CD14-positive monocyte (primary cell): Measurements from ENCODE around the gene MSN. TPM values are rescaled to one million over a fixed set of nuclear protein-coding genes. Genes with fewer than 3 reads are reported as not detected.
"Not testable (repeated sequence)": the region's sequence is repeated elsewhere in the genome, so short reads cannot be mapped to it uniquely, and the experiment has no call there.

ENCODE experiments used
- DNase-seq, 3 donors: peaks; one replicate each; pipeline ENCODE4 v3.0.0-alpha.2; 2011 to 2022
- H2AFZ ChIP-seq: 2 replicates; pipeline ENCODE4 v1.6.0; 2012; ENCODE audit warnings: mild to moderate bottlenecking, low read depth, low read length, inconsistent platforms; ENCODE audit not compliant: insufficient read depth, poor library complexity, severe bottlenecking
- H3K27ac ChIP-seq, 2 donors: 1 replicate in 1 of 2; 2 replicates in 1 of 2; pipeline ENCODE4 v1.5.1; 2012 to 2013; ENCODE audit warnings: low read length in 2 of 2, control low read depth in 1 of 2, inconsistent platforms in 1 of 2, low read depth in 1 of 2, mild to moderate bottlenecking in 1 of 2
- H3K27me3 ChIP-seq, 2 donors: one replicate each; pipeline versions ENCODE4 v1.6.0 to v1.6.1; 2011 to 2013; ENCODE audit warnings: low read length in 2 of 2; ENCODE audit not compliant: control insufficient read depth in 2 of 2, insufficient read depth in 2 of 2
- H3K36me3 ChIP-seq, 2 donors: replicated peaks in 1 of 2; 1 replicate in 1 of 2; 2 replicates in 1 of 2; pipeline versions ENCODE4 v1.5.1 to v1.6.1; 2012 to 2013; ENCODE audit warnings: low read length in 2 of 2, control low read depth in 1 of 2, inconsistent platforms in 1 of 2, mild to moderate bottlenecking in 1 of 2; ENCODE audit not compliant: insufficient read depth in 2 of 2, control insufficient read depth in 1 of 2
- H3K4me1 ChIP-seq, 2 donors: 1 replicate in 1 of 2; 2 replicates in 1 of 2; pipeline versions ENCODE4 v1.5.1 to v1.6.1; 2012 to 2013; ENCODE audit warnings: low read length in 2 of 2, control low read depth in 1 of 2, inconsistent platforms in 1 of 2, mild to moderate bottlenecking in 1 of 2, moderate library complexity in 1 of 2; ENCODE audit not compliant: insufficient read depth in 2 of 2, control insufficient read depth in 1 of 2
- H3K4me2 ChIP-seq: replicated peaks from 2 replicates; pipeline ENCODE3; 2012; ENCODE audit warnings: low read length, moderate library complexity, mild to moderate bottlenecking; ENCODE audit not compliant: poor library complexity, severe bottlenecking; ENCODE audit errors: extremely low read depth
- H3K4me3 ChIP-seq, 3 experiments: fragments of 200-600 bp in 1 of 3; sonication (generic) in 1 of 3; replicated peaks in 1 of 3; 1 replicate in 2 of 3; 2 replicates in 1 of 3; pipeline ENCODE4 v1.5.1; 2011 to 2013; ENCODE audit warnings: low read length in 3 of 3, mild to moderate bottlenecking in 3 of 3, control low read depth in 2 of 3, low read depth in 2 of 3, inconsistent platforms in 1 of 3, moderate library complexity in 1 of 3
- H3K79me2 ChIP-seq: 2 replicates; pipeline ENCODE4 v1.6.0; 2012; ENCODE audit warnings: mild to moderate bottlenecking, control low read depth, inconsistent platforms, low read length, moderate library complexity; ENCODE audit not compliant: insufficient read depth
- H3K9ac ChIP-seq: 2 replicates; pipeline ENCODE4 v1.6.0; 2017; ENCODE audit warnings: low read length, mild to moderate bottlenecking; ENCODE audit not compliant: insufficient read depth, poor library complexity, severe bottlenecking
- H3K9me3 ChIP-seq, 2 donors: replicated peaks in 1 of 2; 1 replicate in 1 of 2; 2 replicates in 1 of 2; pipeline versions ENCODE4 v1.5.1 to v1.6.1; 2012 to 2013; ENCODE audit warnings: low read length in 2 of 2, control low read depth in 1 of 2; ENCODE audit not compliant: control insufficient read depth in 1 of 2, insufficient read depth in 1 of 2
- H4K20me1 ChIP-seq: 2 replicates; pipeline ENCODE4 v1.6.0; 2012; ENCODE audit warnings: mild to moderate bottlenecking, low read length, control low read depth, moderate library complexity; ENCODE audit not compliant: insufficient read depth
- H3K27ac Mint-ChIP-seq, 7 donors: one replicate each; pipeline ENCODE4 v1.8.0; 2020; ENCODE audit warnings: mild to moderate bottlenecking in 7 of 7, mixed read lengths in 7 of 7, moderate library complexity in 6 of 7, inconsistent platforms in 2 of 7
- H3K27me3 Mint-ChIP-seq, 3 donors: one replicate each; pipeline ENCODE4 v1.8.0; 2021 to 2022; ENCODE audit warnings: low read depth in 3 of 3, mild to moderate bottlenecking in 3 of 3, mixed read lengths in 3 of 3, moderate library complexity in 3 of 3, inconsistent platforms in 1 of 3
- H3K36me3 Mint-ChIP-seq, 2 donors: one replicate each; pipeline ENCODE4 v1.8.0; 2020; ENCODE audit warnings: mixed read lengths in 2 of 2, inconsistent platforms in 1 of 2, mild to moderate bottlenecking in 1 of 2
- H3K4me1 Mint-ChIP-seq: one replicate; pipeline ENCODE4 v1.8.0; 2020; ENCODE audit warnings: mild to moderate bottlenecking, mixed read lengths
- H3K4me3 Mint-ChIP-seq, 2 donors: one replicate each; pipeline ENCODE4 v1.8.0; 2020; ENCODE audit warnings: mild to moderate bottlenecking in 2 of 2, mixed read lengths in 2 of 2, moderate library complexity in 1 of 2
- H3K9me3 Mint-ChIP-seq, 7 donors: one replicate each; pipeline ENCODE4 v1.8.0; 2020 to 2022; ENCODE audit warnings: mixed read lengths in 7 of 7, mild to moderate bottlenecking in 6 of 7, moderate library complexity in 6 of 7, inconsistent platforms in 2 of 7
- CTCF ChIP-seq: fragments of 200-600 bp; IDR thresholded peaks from one replicate; pipeline ENCODE4 v1.8.0; 2022; ENCODE audit warnings: antibody characterized with exemption, mild to moderate bottlenecking
- WGBS: methylation state at CpG from one replicate; pipeline ENCODE4 v1.1.5; 2013; ENCODE audit warnings: missing lambda C conversion rate; ENCODE audit not compliant: insufficient coverage; 5-methylcytosine and 5-hydroxymethylcytosine counted together
- intact Hi-C, 2 donors: fragments of 100-400 bp; cut with micrococcal nuclease; formaldehyde crosslinking; loops; one replicate each; pipeline versions ENCODE4 v1.15.0 to v1.15.1; 2023
- polyA minus RNA-seq: library from RNA; depleted of rRNA, polyadenylated mRNA; stranded (reverse); fragments of >200 nt; gene quantifications from 2 replicates; pipeline ENCODE4 v1.2.3, GENCODE V29; 2012
- polyA plus RNA-seq, 3 donors: library from polyadenylated mRNA; depleted of rRNA in 1 of 3; unstranded in 2 of 3; stranded (reverse) in 1 of 3; fragments of 300-500 nt in 2 of 3; fragments of >200 nt in 1 of 3; fragmentation: Illumina TruSeq in 2 of 3; gene quantifications; 1 replicate in 2 of 3; 2 replicates in 1 of 3; pipeline ENCODE4 v1.2.3, GENCODE V29; 2012 to 2021
- total RNA-seq, 12 experiments: library from RNA in 1 of 12; stranded (reverse) in 1 of 12; fragments of 120-200 nt in 1 of 12; gene quantifications; one replicate each; pipeline ENCODE4 v1.2.4 and lab custom pipeline; 2013 to 2026; ENCODE audit warnings: mixed read lengths in 6 of 12, inconsistent platforms in 1 of 12

MSN gene
- total RNA-seq (2013) = 759 TPM
- 100 to 1,000 TPM; 441 to 888 (median 691) TPM for polyA plus RNA-seq
- 413 and 768 TPM in 2 replicates for polyA minus RNA-seq
- 784 to 1,375 (median 1,055) reads per million in 11 experiments for total RNA-seq (lab: John Stamatoyannopoulos, UW)

GRCh38 chrX:65667503-65668376 lies at the start of gene MSN:
TSS of gene MSN (plus strand) at chrX:65667654. CDS start at chrX:65667842, 188 bp downstream.
- H3K4me1 Mint-ChIP-seq = peaks cover 43% of the 10 kb centered on the region
- H3K36me3 Mint-ChIP-seq = peaks cover 9 to 28% of the 10 kb centered on the region in 2 donors
- peaks cover 47% of the 10 kb centered on the region for H4K20me1 ChIP-seq
- H3K36me3 ChIP-seq = peaks cover 0 to 7% of the 10 kb centered on the region in 2 donors
- H3K79me2 ChIP-seq = peaks cover 51% of the 10 kb centered on the region
- H3K9me3 ChIP-seq = no peaks in the 10 kb centered on the region
- H3K9ac ChIP-seq = peak within 1 kb of the TSS; percentile 70
- peaks cover 0 to 7% (median 0%) of the 10 kb centered on the region in 7 donors for H3K9me3 Mint-ChIP-seq
- WGBS = 0% methylated on average over 38 of the region's 56 CpGs
- H3K4me2 ChIP-seq = peak within 1 kb of the TSS; percentile 82
- peak within 1 kb of the TSS; percentile 74 to 80 for H3K27ac ChIP-seq
- peaks cover 0 to 42% (median 0%) of the 10 kb centered on the region in 3 donors for H3K27me3 Mint-ChIP-seq
- H3K27me3 ChIP-seq = peaks cover 0 to 16% of the 10 kb centered on the region in 2 donors
- peak; percentile 42 to 57 (median 49) for DNase-seq
- intact Hi-C loops = no loop called here
- H3K4me3 ChIP-seq = peak within 1 kb of the TSS; percentile 71 to 90 (median 89)
- H3K4me3 Mint-ChIP-seq = peak within 1 kb of the TSS; percentile 95 to 97
- H2AFZ ChIP-seq = peak within 1 kb of the TSS; percentile 17
- peak within 1 kb of the TSS; percentile 87 to 96 (median 94) for H3K27ac Mint-ChIP-seq
- peaks cover 34 to 50% of the 10 kb centered on the region in 2 donors for H3K4me1 ChIP-seq
- TF ChIP-seq CTCF = no peak

- H3K27me3 ChIP-seq, DNase-seq, intact Hi-C loops, H3K4me1 Mint-ChIP-seq, H3K4me3 ChIP-seq, H3K9ac ChIP-seq, H3K4me3 Mint-ChIP-seq, H2AFZ ChIP-seq, H3K79me2 ChIP-seq, H3K36me3 Mint-ChIP-seq, H3K36me3 ChIP-seq, H4K20me1 ChIP-seq, H3K4me1 ChIP-seq, H3K4me2 ChIP-seq, H3K27ac ChIP-seq: not testable (repeated sequence)
- WGBS = 100% methylated on average over 7 of the region's 33 CpGs
- Mint-ChIP-seq H3K27ac (peak overlapping the region in 1 of 7 donors; percentile 76), H3K9me3 (peaks cover 2 to 52% (median 34%) of the 10 kb centered on the region in 7 donors), H3K27me3 (peaks cover 0 to 17% (median 1%) of the 10 kb centered on the region in 3 donors)
- H3K9me3 ChIP-seq = peaks cover 10 to 24% of the 10 kb centered on the region in 2 donors
These were observed 47.3 kb upstream of the MSN start for GRCh38 chrX:65620096-65620705.
